GM06990 (cell line): ENCODE results near the gene SHISA6.

ENCODE experiments used
- DNase-seq: peaks from one replicate; pipeline ENCODE4 v3.0.0-alpha.2; 2011; ENCODE audit not compliant: insufficient read length; ENCODE audit errors: extremely low read depth
- H3K27me3 ChIP-seq: replicated peaks from 2 replicates; pipeline ENCODE4 v1.6.0; 2011; ENCODE audit warnings: low read length; ENCODE audit not compliant: control insufficient read depth, insufficient read depth
- H3K36me3 ChIP-seq: 2 replicates; pipeline ENCODE4 v1.5.1; 2011; ENCODE audit warnings: low read length; ENCODE audit not compliant: control insufficient read depth, insufficient read depth
- H3K4me3 ChIP-seq: replicated peaks from 2 replicates; pipeline ENCODE4 v1.5.1; 2011; ENCODE audit warnings: low read depth, mild to moderate bottlenecking, control low read depth, low read length
- CTCF ChIP-seq: IDR thresholded peaks from 2 replicates; pipeline ENCODE4 v1.5.1; 2011; ENCODE audit warnings: low read length, control low read depth, mild to moderate bottlenecking, inconsistent platforms; ENCODE audit not compliant: insufficient read depth, poor library complexity, severe bottlenecking

The SHISA6 gene

GRCh38 chr17:11302401-11303186, 61.6 kb downstream of the SHISA6 start:
- Histone ChIP-seq H3K36me3 (no peaks in the 10 kb centered on the region), H3K27me3 (no peaks in the 10 kb centered on the region), H3K4me3 (no peak overlapping the region)
- DNase-seq: no peak
- TF ChIP-seq CTCF: no peak

- H3K4me3 ChIP-seq: no peak overlapping the region
- no peaks in the 10 kb centered on the region for H3K36me3 ChIP-seq
- H3K27me3 ChIP-seq: no peaks in the 10 kb centered on the region
- TF ChIP-seq CTCF: no peak
- no peak for DNase-seq
Measured at GRCh38 chr17:11303773-11304394, 62.9 kb downstream of the SHISA6 start.

GRCh38 chr17:11304568-11304967, 63.6 kb downstream of the SHISA6 start:
- no peak overlapping the region for H3K4me3 ChIP-seq
- H3K36me3 ChIP-seq: no peaks in the 10 kb centered on the region
- DNase-seq: no peak
- no peaks in the 10 kb centered on the region for H3K27me3 ChIP-seq
- no peak for TF ChIP-seq CTCF

- no peak overlapping the region for H3K4me3 ChIP-seq
- no peak for DNase-seq
- H3K36me3 ChIP-seq: no peaks in the 10 kb centered on the region
- H3K27me3 ChIP-seq: no peaks in the 10 kb centered on the region
- TF ChIP-seq CTCF: no peak
Measured at GRCh38 chr17:11305524-11305923, 64.5 kb downstream of the SHISA6 start.

- no peak for DNase-seq
- no peak for TF ChIP-seq CTCF
- Histone ChIP-seq H3K36me3 (no peaks in the 10 kb centered on the region), H3K27me3 (no peaks in the 10 kb centered on the region), H3K4me3 (no peak overlapping the region)
Measured at GRCh38 chr17:11308531-11308930, 67.5 kb downstream of the SHISA6 start.

GRCh38 chr17:11309033-11309432, 68.0 kb downstream of the SHISA6 start:
- H3K36me3 ChIP-seq: no peaks in the 10 kb centered on the region
- H3K4me3 ChIP-seq: no peak overlapping the region
- H3K27me3 ChIP-seq: no peaks in the 10 kb centered on the region
- no peak for DNase-seq
- TF ChIP-seq CTCF: no peak
